IPS DF 4.7 (cell line): ENCODE results near the gene CRIP1.

ENCODE experiments used
- DNase-seq: peaks from one replicate; pipeline ENCODE4 v3.0.0-alpha.2; 2013; ENCODE audit warnings: low spot score; ENCODE audit errors: extremely low read depth

Gene CRIP1

DNA sequence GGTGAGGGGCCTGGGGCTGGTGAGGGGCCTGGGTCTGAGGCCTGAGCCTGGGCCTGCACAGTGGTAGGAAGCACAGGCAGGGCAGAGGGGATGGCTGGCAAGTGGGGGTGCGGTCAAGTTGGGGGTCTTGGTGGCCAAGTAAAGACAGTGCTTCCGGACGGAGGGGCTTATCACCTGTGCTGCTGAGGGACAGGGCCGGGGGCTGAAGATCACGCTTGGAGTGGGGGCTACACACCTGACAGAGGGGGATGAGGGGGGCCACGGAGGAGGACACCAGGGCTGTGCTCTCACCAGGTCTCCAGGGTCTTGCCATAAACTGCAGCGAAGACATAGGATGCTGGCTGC is 16.6 kb downstream of the CRIP1 start:
- no peak for DNase-seq

DNA sequence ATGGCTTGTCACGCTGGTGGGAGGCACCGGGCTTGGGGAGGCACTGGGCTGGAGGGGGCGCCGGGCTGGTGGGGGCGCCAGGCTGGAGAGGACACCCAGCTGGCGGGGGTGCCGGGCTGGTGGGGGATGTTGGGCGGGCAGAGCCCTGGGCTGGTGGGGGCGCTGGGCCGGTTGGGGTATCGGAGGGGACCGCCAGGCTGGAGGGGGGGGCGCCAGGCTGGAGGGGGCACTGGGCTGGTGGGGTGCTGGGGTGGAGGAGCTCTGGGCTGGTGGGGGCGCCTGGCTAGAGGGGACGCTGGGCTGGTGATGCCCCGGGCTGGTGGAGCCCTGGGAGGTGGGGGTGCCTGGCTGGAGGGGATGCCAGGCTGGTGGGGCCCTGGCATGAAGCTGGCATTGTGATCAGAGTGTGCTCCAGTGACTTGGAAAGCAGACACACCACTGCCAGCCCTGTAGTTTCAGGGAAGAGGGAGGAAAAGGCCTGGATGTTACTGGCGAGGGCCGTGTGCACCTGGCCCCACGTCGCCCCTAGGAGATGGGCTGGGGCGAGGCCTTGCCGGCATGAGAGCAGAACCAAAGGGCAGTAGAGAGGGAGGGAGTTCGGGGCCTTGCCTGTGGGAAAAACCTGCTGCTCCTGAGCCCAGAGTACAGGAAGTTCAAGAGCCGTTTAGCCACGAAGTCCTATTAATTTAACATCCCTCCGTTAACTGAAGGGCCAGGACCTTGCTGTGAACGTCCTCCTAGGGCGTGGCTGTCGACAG is 17.4 kb downstream of the CRIP1 start:
- DNase-seq, result no peak

DNA sequence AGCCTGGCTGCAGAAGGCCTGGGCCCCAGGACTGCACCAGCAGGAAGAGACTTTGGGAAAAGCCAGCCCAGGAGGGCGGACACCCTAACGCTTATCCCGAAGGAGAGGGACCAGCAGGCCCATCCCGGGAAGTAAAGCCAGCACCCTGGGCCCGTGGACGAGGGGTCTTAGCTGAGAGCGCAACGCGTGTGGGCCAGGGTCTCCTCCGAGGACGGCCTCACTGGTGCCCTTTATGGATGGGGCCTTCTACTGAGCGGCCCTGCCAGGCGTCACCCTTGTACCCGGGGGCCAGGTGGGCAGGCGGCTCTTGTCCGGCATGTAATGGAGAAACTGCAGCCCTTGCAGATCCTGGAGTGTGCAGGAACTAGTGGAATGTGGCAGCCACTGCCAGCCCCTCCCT is 18.4 kb downstream of the CRIP1 start:
- DNase-seq, result no peak

- no peak for DNase-seq
Observed at GRCh38 chr14:105507247-105507646, 20.6 kb downstream of the CRIP1 start.

DNA sequence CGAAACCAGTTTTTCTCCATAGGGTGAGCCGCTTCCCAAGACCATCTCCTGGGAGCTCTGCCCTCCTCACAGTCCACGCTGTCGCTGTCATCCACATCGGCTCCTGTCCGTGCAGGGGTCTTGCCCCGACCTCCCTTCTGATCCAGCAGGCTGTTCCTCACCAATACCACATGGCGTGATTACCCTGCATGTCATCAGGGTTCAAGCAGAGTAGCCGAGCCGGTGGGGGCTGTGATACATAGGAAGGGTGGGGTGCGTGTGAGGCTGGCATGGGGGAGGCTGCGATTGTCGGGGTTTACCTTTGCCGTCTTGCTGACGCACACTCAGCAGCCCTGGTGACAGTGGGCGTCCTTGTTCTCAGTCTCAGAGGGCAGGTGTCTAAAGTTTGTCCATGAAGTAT is 21.4 kb downstream of the CRIP1 start:
- no peak for DNase-seq

DNA sequence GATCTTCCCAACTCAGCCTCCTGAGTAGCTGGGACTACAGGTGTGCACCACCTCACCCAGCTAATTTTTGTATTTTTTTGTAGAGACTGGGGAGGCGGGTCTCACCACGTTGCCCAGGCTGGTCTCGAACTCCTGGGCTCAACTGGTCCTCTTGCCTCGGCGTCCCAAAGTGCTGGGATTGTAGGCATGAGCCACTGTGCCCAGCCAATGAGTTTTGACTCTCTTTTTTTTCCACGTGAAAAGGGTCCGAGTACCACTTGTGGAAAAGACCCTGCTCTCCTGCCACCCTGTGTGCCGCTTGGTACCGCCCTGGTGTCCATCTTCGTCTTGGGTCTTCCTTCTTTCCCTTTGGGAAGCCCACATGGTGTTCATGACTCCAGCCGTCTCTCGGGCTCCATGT is 21.9 kb downstream of the CRIP1 start:
- no peak for DNase-seq

DNA sequence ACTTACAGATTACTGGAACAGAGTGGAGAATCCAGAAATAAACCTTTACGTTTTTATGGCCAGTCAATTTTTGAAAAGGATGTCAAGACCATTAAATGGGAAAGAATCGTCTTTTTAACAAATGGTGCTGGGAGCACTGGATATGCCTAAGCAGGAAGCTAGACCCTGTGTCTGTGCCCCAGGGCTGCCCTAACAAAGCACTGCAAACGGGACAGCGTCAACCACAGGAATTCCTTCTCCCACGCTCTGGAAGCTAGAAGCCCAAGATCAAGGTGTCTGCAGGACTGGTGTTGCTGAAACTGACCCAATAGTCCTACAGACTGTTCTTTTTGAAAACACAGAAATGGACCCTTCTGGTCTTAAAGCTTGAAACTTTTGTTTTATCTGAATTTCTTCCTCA is 30.4 kb downstream of the CRIP1 start:
- DNase-seq, result no peak

- no peak for DNase-seq
Observed at GRCh38 chr14:105519946-105520698, 33.4 kb downstream of the CRIP1 start.

GRCh38 chr14:105525326-105525725 is 38.6 kb downstream of the CRIP1 start:
- DNase-seq, result no peak

- DNase-seq, result no peak
Observed at GRCh38 chr14:105525861-105526775, 39.4 kb downstream of the CRIP1 start, which contains the start of gene TMEM121. Gene TMEM121, plus strand, starts transcription at chr14:105526583. Its CDS starts 2,252 bp downstream, at chr14:105528835.

DNA sequence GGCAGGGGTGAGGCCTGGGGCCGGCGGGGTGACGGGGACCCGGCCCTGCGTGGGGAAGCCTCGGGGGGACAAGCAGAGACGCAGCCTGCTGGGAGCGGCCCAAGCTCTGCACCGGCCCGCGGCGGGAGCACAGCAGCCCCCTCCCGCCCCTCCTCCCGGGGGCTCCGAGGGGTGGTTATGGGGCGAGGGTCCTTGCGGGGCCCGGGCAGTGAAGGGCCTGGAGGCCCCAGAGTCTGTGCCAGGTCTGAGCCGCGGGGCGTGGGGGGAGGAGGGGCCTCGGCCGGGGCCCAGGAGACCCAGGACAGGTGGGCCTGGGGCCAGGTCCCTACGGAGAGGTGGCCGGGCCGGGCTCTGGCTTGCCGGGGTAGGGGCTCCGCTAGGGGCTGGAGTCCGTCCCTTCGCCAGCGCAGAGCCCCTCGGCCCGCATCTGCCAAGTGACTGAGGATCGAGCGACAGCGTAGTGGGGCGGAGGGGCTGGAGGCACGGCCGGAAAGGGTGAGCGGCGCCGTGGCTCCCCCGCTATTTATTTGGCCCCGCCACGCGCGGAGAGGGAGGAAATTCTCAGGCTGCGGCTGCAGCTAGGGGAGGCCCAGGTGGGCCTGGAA is 40.2 kb downstream of the CRIP1 start:
- no peak for DNase-seq

DNA sequence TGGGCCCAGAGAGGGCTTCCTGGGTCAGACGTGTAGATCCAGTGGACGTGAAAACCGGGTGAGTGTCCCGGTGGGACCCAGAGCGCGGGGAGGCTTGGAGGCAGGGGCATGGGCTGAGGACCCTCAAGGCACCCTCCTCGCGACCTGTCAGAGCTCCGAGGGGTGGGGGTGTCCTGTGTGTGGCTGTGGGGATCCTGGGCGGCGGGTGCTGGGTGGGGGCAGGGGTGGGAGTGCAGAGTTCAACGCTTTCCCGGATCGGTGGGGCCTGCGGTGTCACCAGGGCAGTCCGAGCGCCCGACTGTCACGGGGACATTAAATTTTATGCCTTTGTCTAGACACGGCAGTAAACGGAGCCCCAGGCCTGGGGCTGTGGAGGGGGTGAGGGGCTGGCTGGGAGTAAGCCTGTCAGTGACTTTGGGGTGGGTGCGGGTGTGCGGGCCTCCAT is 40.7 kb downstream of the CRIP1 start:
- DNase-seq, result no peak

GRCh38 chr14:105527826-105528585 is 41.3 kb downstream of the CRIP1 start:
- DNase-seq, result no peak

GRCh38 chr14:105528586-105529318 is 42.1 kb downstream of the CRIP1 start:
- no peak for DNase-seq

DNA sequence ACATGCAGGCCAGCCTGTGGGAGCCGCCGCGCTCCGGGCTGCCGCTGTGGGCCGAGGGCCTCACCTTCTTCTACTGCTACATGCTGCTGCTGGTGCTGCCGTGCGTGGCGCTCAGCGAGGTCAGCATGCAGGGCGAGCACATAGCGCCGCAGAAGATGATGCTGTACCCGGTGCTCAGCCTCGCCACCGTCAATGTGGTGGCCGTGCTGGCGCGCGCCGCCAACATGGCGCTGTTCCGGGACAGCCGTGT is 42.6 kb downstream of the CRIP1 start:
- DNase-seq, result no peak

GRCh38 chr14:105529569-105530284 is 43.0 kb downstream of the CRIP1 start:
- no peak for DNase-seq

DNA sequence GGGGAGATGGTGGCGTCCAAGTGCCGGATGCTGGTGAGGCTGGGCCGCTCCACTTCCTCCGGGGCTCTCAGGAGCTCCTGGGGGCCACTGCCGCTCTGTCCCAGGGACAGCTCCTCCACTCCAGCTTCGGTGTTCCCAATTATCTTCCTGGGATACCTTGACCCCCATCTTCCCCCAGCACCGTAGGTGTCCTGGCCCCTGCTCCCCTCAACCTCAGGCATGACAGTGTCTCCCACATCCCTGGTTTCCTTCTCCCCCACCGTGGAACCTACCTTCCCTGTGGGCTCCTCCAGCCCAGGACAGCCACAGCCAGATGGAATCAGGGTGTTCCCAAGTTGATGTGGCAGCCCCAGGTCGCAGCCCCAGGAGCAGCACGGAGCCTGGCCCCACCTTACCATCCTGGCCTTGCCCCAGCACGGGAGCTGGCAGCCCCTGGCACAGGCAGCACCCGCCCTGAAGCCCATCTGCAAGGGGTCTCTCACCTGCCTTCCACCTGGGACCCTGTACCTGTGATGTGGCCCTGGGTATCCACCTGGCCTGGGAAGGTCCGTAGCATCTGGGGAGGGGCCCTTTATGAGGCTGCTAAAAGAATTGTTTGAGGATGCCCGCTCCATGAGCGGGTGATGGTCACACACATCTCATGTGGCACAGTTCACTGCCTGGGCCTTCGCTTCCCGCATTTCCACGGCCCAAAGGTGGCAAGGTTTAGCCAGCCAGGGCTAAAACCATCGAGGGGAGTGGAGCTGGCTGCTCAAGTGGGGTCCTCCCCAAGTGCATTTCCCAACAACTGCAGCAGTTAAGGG is 43.8 kb downstream of the CRIP1 start:
- no peak for DNase-seq

GRCh38 chr14:105531088-105531893 is 44.6 kb downstream of the CRIP1 start:
- DNase-seq, result no peak
